Esophagus muscularis mucosa (tissue), 4 donors: ENCODE results near the gene AJM1.

Source experiments
- CTCF ChIP-seq, 3 experiments: fragments of 200-600 bp in 2 of 3; fragments of 450-650 bp in 1 of 3; sonication (generic) in 2 of 3; IDR thresholded peaks; one replicate each; pipeline ENCODE4 v1.5.1; 2017 to 2019; ENCODE audit warnings: antibody characterized with exemption in 3 of 3, mild to moderate bottlenecking in 2 of 3, moderate library complexity in 1 of 3
- EP300 ChIP-seq: sonication (generic); formaldehyde crosslinking; IDR thresholded peaks from one replicate; pipeline ENCODE4 v1.6.1; 2017; ENCODE audit warnings: antibody characterized with exemption
- POLR2A ChIP-seq: fragments of 450-650 bp; IDR thresholded peaks from one replicate; pipeline ENCODE4 v1.6.1; 2017; ENCODE audit warnings: antibody characterized with exemption, moderate library complexity, mild to moderate bottlenecking, low read depth
- POLR2AphosphoS5 ChIP-seq, 2 donors: sonication (generic); formaldehyde crosslinking; IDR thresholded peaks; one replicate each; pipeline ENCODE4 v1.6.1; 2017; ENCODE audit warnings: antibody characterized with exemption in 2 of 2

- TF ChIP-seq POLR2A (no peak), CTCF (IDR thresholded peaks at IDR 0.05) (no peak), POLR2AphosphoS5 (IDR thresholded peaks at IDR 0.05) (no peak), EP300 (no peak)
Observed at GRCh38 chr9:136831002-136831719, 11.1 kb upstream of the AJM1 start.
